Stimulated activated CD8-positive, alpha-beta memory T cell treated with anti-CD3 and anti-CD28 coated beads, Interleukin-15, amount 100 ng/mL, for 1 hour (primary cell): ENCODE measurements around the gene DNAH9.

Experiments used
- DNase-seq: peaks from one replicate; pipeline ENCODE4 v3.0.0-alpha.2; 2020; ENCODE audit warnings: low read depth

Gene DNAH9

DNA sequence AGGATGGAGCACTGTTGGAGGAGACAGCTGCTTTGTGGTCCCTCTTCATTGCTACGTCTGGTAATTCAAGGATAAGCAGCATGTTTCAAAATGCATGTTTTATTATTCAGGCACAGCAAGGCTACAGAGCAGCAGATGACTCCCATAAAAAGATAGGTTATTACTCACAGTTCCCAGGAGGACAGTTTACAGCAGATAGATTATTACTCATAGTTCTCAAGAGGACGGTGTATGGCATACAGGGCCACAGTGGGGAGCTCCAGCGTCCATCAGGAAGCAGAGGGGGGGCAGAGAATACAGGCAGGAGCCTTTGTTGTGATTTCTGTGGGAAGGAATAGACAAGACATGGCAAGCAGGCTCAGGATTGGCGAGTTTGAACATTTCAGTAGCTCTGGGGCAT, 72.9 kb downstream of the DNAH9 start:
- no peak for DNase-seq

DNA sequence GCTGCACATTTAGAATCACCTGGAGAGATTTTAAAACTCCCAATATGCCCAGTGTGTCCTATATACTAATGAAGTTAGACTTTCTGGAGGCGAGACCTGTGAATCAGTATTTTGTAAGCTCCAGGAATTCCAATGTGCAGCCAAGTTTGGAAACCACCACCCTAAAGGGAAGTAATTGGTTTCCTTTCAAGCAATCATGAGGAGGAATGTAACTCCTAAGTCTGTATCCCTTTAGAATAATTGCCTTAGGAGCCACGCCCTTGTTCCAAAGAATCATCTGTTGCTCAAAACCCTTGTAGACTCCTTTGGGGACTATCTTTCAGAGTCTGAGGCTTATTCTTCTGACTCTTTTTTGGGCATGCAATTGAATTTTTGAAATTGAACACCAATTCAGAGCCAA, 84.4 kb downstream of the DNAH9 start:
- no peak for DNase-seq

DNA sequence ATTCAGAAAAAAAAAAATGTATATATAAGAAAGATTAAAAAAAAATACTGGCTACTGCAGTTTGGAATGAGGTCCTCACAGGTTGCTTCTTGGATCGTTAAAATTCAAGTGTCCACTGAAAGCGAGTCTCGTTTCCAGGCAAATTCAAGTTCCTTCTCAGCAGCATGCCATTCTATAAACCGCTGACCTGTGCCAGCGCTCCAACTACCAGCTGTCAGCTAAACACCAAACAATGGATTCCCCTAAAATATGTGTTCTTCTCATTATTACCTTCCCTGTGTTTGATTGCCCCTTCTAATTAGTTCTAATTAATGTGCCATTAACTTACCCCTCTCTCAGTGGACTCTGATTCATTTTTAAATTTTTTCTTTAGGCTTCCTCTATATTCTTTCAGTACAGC, 92.4 kb downstream of the DNAH9 start:
- DNase-seq, result no peak

DNA sequence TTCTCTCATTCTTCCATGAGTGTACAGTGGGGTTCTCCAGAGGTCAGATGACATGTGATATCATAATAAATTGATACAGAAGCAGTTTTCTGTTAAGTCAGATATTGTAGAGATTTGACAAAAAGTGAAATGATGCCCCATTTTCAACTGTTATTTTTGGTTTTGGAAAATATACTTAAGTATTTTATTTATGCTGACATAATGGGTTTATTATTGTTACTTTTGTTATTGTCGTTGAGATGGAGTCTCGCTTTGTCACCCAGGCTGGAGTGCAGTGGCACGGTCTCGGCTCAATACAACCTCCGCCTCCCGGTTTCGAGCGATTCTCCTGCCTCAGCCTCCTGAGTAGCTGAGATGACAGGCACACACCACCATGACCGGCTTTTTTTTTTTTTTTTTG, 94.4 kb downstream of the DNAH9 start:
- DNase-seq, result no peak

DNA sequence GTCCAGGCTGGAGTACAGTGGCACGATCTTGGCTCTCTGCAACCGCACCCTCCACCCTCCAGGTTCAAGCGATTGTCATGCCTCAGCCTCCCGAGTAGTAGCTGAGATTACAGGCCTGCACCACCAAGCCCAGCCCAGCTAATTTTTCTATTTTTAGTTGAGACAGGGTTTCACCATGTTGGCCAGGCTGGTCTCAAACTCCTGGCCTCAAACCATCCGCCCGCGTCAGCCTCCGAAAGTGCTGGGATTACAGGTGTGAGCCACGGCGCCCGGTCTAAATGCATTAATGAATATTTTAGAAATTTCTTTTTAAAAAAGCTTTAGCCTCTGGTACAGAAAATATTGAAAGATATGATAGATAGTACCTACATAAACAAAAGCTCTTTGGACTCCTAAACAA, 95.0 kb downstream of the DNAH9 start:
- no peak for DNase-seq

DNA sequence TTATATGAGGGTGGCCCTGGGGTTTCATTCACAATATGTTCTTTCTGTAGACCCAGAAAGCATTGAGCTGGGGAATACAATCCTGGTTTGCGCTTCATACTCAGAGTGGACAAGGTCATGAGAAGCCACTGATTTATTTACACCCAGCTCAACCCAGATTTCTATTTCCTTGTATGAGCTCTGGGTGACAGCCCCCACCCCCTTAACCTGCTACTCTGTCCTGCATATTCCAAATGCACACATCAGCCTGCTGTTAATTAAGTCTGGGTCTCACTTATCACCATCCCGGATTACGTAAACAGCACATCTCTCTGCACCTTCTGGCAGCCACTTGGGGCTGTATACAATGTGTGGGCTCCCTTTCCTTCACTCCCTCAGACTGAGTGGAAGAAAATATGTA, 102.4 kb downstream of the DNAH9 start:
- no peak for DNase-seq

DNA sequence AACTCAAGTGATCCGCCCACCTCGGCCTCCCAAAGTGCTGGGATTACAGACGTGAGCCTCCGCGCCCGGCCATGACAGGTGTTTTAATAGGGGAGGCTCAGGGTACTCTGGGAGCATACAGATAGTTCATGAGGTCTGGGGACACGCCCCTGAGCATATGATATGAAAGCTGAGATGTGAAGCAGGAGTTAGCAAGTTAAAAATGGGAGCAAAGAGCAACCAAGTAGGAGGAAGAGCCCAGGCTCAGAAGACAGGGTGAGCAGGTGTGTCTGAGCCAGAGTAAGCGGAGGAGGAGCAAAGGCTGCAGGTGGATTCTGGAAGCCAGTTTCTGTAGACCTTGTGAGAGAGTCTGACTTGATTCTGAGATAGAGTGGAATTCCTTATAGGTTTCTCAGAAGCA, 103.6 kb downstream of the DNAH9 start:
- no peak for DNase-seq

DNA sequence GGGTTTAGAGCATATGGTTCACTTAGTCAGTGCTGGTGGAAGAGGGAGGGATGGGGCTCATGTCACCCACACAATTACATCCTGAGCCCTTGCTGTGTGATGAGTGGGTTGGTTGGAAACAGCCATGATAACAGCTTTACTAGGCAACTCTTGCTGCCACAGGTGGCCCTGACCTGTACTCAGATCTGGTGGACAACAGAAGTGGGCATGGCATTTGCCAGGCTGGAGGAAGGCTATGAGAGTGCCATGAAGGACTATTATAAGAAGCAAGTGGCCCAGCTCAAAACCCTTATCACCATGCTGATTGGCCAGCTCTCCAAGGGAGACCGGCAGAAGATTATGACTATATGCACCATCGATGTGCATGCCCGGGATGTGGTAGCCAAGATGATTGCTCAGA, 105.8 kb downstream of the DNAH9 start:
- no peak for DNase-seq

- DNase-seq, result no peak
These were observed 106.8 kb downstream of the DNAH9 start for GRCh38 chr17:11705111-11705510.

GRCh38 chr17:11707586-11707985, 109.3 kb downstream of the DNAH9 start:
- no peak for DNase-seq

GRCh38 chr17:11712456-11712855, 114.2 kb downstream of the DNAH9 start:
- DNase-seq, result no peak

DNA sequence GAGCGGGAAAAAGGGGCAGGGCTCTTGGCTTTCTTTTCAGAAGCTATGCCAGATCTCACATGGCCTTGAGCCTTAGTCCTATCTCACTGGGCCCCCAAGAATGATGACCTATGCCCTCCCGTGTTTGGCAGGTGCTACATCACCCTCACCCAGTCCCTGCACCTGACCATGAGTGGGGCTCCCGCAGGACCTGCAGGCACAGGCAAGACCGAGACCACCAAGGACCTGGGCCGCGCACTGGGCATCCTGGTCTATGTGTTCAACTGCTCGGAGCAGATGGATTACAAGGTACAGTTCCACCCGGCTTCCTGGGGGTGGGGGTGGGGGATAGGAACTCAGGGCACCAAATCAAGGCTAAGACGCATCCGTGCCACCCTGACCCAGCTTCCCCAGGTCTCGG, 120.9 kb downstream of the DNAH9 start:
- no peak for DNase-seq

DNA sequence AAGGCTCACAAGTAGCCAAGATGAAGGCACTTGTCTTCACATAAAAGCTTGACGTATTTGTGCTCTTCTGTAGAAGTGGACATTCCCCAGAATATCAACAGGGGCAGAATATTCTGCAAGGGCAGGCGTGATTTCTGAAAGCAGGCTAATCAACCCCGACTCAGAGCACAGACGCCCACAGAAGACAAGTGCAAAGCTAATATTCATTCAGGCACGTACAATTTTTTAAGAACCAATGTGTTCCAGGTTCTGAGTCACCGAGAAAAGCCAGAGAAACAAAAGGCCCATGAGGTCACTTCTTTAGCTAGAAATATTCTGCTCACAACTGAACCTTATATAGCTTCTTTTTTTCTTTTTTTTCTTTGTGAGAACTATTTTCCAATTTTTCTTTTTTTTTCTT, 121.6 kb downstream of the DNAH9 start:
- DNase-seq, result no peak

GRCh38 chr17:11720816-11721215, 122.5 kb downstream of the DNAH9 start:
- DNase-seq, result no peak

DNA sequence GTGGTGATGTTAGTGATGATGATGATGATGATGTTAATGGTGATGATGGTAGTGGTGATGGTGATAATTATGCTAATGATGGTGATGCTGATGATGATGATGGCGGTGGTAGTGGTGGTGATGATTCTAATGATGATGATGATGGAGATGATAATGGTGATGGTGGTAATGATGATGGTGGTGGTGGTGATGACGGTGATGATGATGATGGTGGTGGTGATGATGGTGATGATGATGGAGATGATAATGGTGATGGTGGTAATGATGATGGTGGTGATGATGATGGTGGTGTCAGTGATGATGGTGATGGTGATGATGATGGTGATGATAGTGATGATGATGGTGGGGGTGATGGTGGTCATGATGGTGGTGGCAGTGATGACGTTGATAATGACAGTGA, 132.5 kb downstream of the DNAH9 start:
- DNase-seq, result no peak

DNA sequence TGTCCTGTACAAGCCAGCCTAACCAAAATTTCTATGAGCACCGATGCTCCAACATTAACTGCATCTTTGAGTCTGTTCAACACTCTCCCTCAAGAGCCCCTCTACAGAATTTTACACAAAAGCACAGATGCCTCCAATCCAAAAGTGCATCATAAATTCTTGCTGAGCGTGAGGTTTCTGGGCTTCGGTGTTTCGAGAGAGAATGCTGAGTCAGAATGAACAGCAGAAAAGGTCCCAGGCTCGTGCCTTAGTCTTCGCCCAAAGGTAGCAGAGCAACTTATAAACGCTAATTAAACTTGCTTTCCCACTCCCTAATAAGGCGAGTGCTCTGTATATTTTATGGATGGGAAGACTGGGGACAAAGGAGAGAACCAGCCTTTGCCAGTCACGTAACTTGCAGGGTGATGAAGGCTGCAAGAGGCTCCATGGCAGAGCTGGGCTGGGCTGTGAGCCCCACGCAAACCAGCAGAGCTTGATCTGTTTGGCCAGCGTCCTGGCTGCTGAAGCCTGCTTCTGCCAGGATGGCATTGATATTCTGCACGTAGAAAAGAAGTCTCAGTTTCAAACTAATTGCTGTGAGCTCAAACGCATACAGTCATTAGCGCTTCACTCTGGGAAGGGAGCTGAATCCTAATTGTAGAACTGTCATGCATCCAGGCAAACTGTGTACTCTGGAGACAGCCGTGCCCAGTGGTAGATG, 138.5 kb downstream of the DNAH9 start:
- DNase-seq, result no peak

GRCh38 chr17:11737313-11737679, 139.0 kb downstream of the DNAH9 start:
- no peak for DNase-seq

- no peak for DNase-seq
These were observed 139.9 kb downstream of the DNAH9 start for GRCh38 chr17:11738151-11738550.

DNA sequence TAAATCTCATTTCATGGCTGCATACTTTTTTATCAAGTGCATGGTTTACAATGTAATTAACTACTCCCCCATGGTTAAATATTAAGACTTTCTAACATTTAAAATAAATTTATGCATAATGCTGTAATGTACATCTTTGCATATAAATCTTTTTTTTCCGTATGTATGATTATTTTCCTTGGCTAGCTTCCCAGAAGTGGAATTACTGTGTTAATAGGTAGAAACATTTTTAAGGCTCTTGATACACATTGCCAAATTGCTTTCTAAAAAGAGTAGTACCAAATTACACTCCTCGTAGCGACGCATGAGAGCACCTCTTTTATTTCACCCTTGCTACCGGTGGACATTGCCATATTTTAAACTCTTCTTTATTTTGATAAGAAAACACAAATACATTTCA, 141.1 kb downstream of the DNAH9 start:
- DNase-seq, result no peak

DNA sequence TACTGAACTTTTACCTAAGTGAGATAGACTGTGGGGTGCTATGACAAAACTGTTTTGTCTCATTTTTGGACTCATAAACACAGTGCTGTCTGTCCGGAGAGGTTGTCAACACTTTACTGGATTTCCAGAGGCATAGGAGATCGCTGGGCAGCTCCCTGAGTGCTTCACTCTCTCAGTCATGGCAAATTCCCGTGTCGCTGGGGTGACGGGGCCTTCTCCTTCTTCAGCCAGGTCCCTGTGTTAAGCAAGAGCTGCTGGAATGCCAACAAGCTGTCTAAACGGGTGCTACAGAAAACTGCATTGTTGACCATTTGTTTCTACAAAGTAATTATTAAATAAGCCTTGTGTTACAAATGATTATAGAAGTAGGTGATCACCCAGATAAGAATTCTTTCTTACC, 141.6 kb downstream of the DNAH9 start:
- no peak for DNase-seq

DNA sequence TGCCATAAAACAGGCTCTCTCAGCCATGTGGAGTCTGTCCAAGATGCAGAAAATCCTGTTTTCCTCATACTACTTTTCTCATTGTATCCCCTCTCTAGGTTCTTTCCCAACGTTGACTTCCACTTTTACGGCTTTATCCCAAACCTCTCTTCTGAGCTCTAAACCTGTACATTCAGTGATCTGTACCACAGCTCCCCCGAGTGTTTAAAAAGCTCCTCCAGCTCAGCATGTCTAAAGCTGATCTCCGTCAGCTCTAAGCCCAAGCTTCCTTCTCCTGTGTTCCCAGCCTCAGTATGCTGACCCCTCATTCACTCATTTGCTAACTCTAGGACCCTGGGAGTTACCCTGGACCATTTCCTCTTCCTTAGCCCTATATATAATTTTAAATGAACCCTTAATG, 144.6 kb downstream of the DNAH9 start:
- no peak for DNase-seq

GRCh38 chr17:11744696-11745095, 146.4 kb downstream of the DNAH9 start:
- DNase-seq, result no peak

- no peak for DNase-seq
These were observed 149.2 kb downstream of the DNAH9 start for GRCh38 chr17:11747441-11747840.

DNA sequence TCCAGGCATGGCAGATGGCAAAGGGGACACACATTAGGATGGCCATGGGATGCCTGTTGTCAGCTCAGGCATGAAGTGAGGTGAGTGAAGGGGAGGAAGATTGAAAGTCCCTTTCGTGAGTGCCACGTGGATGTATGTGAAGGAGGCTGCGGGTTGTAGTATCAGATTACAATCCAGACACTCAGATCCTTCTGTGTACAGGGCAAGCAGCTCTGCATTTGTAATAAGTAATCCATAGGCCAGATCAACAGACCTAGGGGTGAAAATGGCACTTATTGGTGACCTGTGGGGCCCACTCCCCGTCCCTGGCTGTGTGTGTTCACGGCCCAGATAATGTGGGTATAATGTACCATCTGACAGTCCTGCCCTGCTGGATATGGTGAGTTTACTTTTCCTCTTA, 159.5 kb downstream of the DNAH9 start:
- DNase-seq, result no peak

DNA sequence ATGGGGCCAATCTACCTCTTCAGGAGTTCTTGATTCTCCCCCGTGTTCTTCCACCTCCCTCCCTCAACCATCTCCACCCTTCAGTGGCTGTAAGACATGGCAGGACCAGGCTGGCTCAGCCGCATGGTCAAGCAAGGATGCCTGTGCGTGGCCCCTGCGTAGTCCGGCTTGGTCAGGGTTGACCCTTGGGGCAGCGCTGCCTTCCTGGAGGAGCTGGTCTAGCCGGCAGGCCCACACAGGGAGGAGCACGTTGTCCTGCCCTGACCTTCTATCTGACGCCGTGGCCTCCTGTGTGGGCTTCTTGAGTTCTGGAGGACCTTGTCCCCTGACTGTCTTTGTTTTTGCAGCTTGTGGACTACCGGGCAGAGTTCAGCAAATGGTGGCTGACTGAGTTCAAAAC, 169.8 kb downstream of the DNAH9 start:
- no peak for DNase-seq
